K562 (cell line): ENCODE results near the gene ZDHHC1. TPM values are rescaled to one million over a fixed set of nuclear protein-coding genes. Genes with fewer than 3 reads are reported as not detected.

Source experiments
- AFF1 ChIP-seq, 2 experiments: fragments of 450-650 bp; IDR thresholded peaks; 2 replicates each; pipeline ENCODE4 v1.6.1; 2018; ENCODE audit warnings: mild to moderate bottlenecking in 2 of 2, low read depth in 1 of 2; ENCODE audit not compliant: partially characterized antibody in 2 of 2
- ATF7 ChIP-seq: fragments of 450-650 bp; IDR thresholded peaks from 2 replicates; pipeline ENCODE4 v1.7.1; 2014; ENCODE audit warnings: mild to moderate bottlenecking, moderate library complexity
- BHLHE40 ChIP-seq: IDR thresholded peaks from 2 replicates; pipeline ENCODE4 v1.6.1; 2011; ENCODE audit warnings: low read length, improper control_type of control experiment
- BRF1 ChIP-seq: IDR thresholded peaks from 3 replicates; pipeline ENCODE4 v1.6.1; 2011; ENCODE audit warnings: borderline replicate concordance, mild to moderate bottlenecking; ENCODE audit not compliant: insufficient read length; ENCODE audit errors: extremely low read depth
- CHCHD3 ChIP-seq: fragments of 250-450 bp; sonication (Bioruptor Pico); IDR thresholded peaks from 2 replicates; pipeline ENCODE4 v2.1.2; 2022; ENCODE audit warnings: mild to moderate bottlenecking
- GTF2B ChIP-seq: IDR thresholded peaks from 2 replicates; pipeline ENCODE4 v1.6.1; 2011; ENCODE audit not compliant: insufficient read length; ENCODE audit errors: extremely low read depth
- KHSRP ChIP-seq: fragments of 450-650 bp; IDR thresholded peaks from 2 replicates; pipeline ENCODE4 v1.6.1; 2017
- PREB ChIP-seq: sonication (generic); formaldehyde crosslinking; IDR thresholded peaks from 2 replicates; pipeline ENCODE4 v1.8.1; 2023; ENCODE audit warnings: mild to moderate bottlenecking, missing genetic modification reagents
- PURB ChIP-seq: sonication (generic); formaldehyde crosslinking; IDR thresholded peaks from 2 replicates; pipeline ENCODE4 v1.9.0; 2021; ENCODE audit warnings: low read depth, mild to moderate bottlenecking, missing genetic modification reagents
- SAFB2 ChIP-seq: fragments of 200-400 bp; formaldehyde crosslinking; IDR thresholded peaks from 2 replicates; pipeline ENCODE4 v1.6.1; 2018; ENCODE audit warnings: borderline replicate concordance, low read length, low read depth, moderate library complexity; ENCODE audit not compliant: severe bottlenecking
- ZNF239 ChIP-seq: fragments of 250-450 bp; sonication (Bioruptor Pico); IDR thresholded peaks from 2 replicates; pipeline ENCODE4 v1.4.0; 2020; ENCODE audit warnings: mild to moderate bottlenecking
- polyA plus RNA-seq, 8 experiments: library from polyadenylated mRNA; depleted of rRNA in 4 of 8; stranded (reverse) in 5 of 8; unstranded in 3 of 8; fragments of >200 nt; fragmentation: Nextera tagmentation in 2 of 8; fragmentation: Illumina TruSeq in 1 of 8; extraction: Ambion mirVana in 2 of 8; extraction: Trizol in 1 of 8; gene quantifications; 2 replicates each; pipeline versions ENCODE4 v1.2.1 to v1.2.3, GENCODE V29; 2011 to 2014; ENCODE audit warnings: inconsistent platforms in 1 of 8, missing spikeins in 1 of 8
- total RNA-seq, 7 experiments: library from RNA; depleted of rRNA in 6 of 7; stranded (reverse); fragments of >200 nt in 6 of 7; fragmentation: Illumina TruSeq in 2 of 7; extraction: Trizol in 2 of 7; gene quantifications; 2 replicates each; pipeline versions ENCODE4 v1.2.1 to v1.2.3, GENCODE V29; 2011 to 2021; ENCODE audit warnings: low replicate concordance in 1 of 7
- TF ChIP-seq, protein P1 (sequence below): sonication (generic); formaldehyde crosslinking; IDR thresholded peaks from 2 replicates; pipeline ENCODE4 v1.8.0; 2023; ENCODE audit warnings: mild to moderate bottlenecking, missing genetic modification reagents
- TF ChIP-seq, protein P2 (sequence below): sonication (generic); formaldehyde crosslinking; IDR thresholded peaks from 2 replicates; pipeline ENCODE4 v1.8.0; 2022; ENCODE audit warnings: mild to moderate bottlenecking, missing genetic modification reagents

The ZDHHC1 gene
- total and polyA plus RNA-seq, 9 of the 15 experiments (the other 6 are each of a cell fraction or from before 2014, with no cell fraction given), result 0.06 to 0.77 (median 0.25) TPM; not detected in 4

DNA sequence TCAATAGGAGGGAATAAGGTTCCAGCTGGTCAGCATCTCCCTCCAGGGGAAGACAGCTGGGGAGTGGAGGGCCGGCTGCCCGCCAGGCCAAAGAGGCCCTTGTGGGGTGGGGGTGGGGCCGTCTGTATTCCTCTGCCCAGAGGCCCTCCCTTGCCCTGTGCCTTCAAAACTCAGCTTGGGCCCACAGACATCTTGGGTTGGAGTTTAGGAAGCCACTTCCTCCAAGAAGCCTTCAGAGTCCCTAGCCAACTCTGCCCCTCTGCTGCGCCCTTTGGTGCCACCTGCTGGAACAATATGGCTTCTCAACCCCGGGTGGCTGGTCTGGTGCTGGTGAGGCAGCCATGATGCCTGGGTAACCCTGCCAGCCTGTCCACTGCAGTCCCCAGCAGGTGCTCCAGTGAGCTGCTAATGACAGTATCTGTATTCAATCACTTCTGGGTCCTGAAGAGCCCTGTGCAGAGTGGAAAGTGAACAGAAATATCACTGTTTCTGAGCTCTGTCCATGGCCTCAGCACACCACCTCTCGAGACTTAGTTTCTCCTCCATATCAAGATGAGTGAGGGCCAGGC is 31.3 kb upstream of the ZDHHC1 start (continued):
- TF ChIP-seq AFF1 (IDR thresholded peaks at IDR 0.05; ENCODE audit: low read depth in 1 of 2, partially characterized antibody in 2 of 2), result no peak
- no peak for TF ChIP-seq PURB (CRISPR knock-in tag)
- TF ChIP-seq CHCHD3 (CRISPR knock-in tag), result no peak
- TF ChIP-seq ZNF239 (CRISPR knock-in tag), result no peak
- TF ChIP-seq ATF7, result no peak
- no peak for TF ChIP-seq BHLHE40
- TF ChIP-seq BRF1, result no peak
- TF ChIP-seq GTF2B, result no peak
- TF ChIP-seq PREB (CRISPR knock-in tag), result no peak
- TF ChIP-seq, protein P1, sequence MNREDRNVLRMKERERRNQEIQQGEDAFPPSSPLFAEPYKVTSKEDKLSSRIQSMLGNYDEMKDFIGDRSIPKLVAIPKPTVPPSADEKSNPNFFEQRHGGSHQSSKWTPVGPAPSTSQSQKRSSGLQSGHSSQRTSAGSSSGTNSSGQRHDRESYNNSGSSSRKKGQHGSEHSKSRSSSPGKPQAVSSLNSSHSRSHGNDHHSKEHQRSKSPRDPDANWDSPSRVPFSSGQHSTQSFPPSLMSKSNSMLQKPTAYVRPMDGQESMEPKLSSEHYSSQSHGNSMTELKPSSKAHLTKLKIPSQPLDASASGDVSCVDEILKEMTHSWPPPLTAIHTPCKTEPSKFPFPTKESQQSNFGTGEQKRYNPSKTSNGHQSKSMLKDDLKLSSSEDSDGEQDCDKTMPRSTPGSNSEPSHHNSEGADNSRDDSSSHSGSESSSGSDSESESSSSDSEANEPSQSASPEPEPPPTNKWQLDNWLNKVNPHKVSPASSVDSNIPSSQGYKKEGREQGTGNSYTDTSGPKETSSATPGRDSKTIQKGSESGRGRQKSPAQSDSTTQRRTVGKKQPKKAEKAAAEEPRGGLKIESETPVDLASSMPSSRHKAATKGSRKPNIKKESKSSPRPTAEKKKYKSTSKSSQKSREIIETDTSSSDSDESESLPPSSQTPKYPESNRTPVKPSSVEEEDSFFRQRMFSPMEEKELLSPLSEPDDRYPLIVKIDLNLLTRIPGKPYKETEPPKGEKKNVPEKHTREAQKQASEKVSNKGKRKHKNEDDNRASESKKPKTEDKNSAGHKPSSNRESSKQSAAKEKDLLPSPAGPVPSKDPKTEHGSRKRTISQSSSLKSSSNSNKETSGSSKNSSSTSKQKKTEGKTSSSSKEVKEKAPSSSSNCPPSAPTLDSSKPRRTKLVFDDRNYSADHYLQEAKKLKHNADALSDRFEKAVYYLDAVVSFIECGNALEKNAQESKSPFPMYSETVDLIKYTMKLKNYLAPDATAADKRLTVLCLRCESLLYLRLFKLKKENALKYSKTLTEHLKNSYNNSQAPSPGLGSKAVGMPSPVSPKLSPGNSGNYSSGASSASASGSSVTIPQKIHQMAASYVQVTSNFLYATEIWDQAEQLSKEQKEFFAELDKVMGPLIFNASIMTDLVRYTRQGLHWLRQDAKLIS (CRISPR knock-in tag), result no peak
- TF ChIP-seq, protein P2, sequence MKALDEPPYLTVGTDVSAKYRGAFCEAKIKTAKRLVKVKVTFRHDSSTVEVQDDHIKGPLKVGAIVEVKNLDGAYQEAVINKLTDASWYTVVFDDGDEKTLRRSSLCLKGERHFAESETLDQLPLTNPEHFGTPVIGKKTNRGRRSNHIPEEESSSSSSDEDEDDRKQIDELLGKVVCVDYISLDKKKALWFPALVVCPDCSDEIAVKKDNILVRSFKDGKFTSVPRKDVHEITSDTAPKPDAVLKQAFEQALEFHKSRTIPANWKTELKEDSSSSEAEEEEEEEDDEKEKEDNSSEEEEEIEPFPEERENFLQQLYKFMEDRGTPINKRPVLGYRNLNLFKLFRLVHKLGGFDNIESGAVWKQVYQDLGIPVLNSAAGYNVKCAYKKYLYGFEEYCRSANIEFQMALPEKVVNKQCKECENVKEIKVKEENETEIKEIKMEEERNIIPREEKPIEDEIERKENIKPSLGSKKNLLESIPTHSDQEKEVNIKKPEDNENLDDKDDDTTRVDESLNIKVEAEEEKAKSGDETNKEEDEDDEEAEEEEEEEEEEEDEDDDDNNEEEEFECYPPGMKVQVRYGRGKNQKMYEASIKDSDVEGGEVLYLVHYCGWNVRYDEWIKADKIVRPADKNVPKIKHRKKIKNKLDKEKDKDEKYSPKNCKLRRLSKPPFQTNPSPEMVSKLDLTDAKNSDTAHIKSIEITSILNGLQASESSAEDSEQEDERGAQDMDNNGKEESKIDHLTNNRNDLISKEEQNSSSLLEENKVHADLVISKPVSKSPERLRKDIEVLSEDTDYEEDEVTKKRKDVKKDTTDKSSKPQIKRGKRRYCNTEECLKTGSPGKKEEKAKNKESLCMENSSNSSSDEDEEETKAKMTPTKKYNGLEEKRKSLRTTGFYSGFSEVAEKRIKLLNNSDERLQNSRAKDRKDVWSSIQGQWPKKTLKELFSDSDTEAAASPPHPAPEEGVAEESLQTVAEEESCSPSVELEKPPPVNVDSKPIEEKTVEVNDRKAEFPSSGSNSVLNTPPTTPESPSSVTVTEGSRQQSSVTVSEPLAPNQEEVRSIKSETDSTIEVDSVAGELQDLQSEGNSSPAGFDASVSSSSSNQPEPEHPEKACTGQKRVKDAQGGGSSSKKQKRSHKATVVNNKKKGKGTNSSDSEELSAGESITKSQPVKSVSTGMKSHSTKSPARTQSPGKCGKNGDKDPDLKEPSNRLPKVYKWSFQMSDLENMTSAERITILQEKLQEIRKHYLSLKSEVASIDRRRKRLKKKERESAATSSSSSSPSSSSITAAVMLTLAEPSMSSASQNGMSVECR (CRISPR knock-in tag), result no peak
- TF ChIP-seq KHSRP, result no peak
- TF ChIP-seq SAFB2, result no peak
